ENCODE measurements around the gene PFN3.

GRCh38 chr5:177370488-177371119, 29.9 kb downstream of the PFN3 start:
- TF ChIP-seq CTCF (IDR thresholded peaks at IDR 0.05) = peak in 7 of 12 donors; percentile 14 to 61 (median 42)
- TF ChIP-seq POLR2A (IDR thresholded peaks at IDR 0.05) = no peak
